T-cell (primary cell): ENCODE results near the gene KIAA1549. TPM values are rescaled to one million over a fixed set of nuclear protein-coding genes. Genes with fewer than 3 reads are reported as not detected.

Experiments used
- ATAC-seq, 4 experiments: fragments of 200-7000 bp in 3 of 4; fragments of 150-1000 bp in 1 of 4; cut with Tn5 transposase; replicated peaks in 1 of 4; 1 replicate in 3 of 4; 2 replicates in 1 of 4; pipeline ENCODE4 v1.10.0; 2021; ENCODE audit warnings: moderate library complexity in 3 of 4, mild to moderate bottlenecking in 2 of 4, moderate number of reproducible peaks in 1 of 4
- CTCF ChIA-PET, 2 donors: fragments of 300-600 bp; sonication (Branson Sonifier 250); formaldehyde crosslinking; loops; one replicate each; lab custom pipeline; 2022; ENCODE audit warnings: antibody characterized with exemption in 2 of 2; lab: Charles Lee
- POLR2A ChIA-PET, 2 donors: fragments of 300-600 bp; sonication (Branson Sonifier 250); formaldehyde crosslinking; loops; one replicate each; lab custom pipeline; 2022; ENCODE audit warnings: antibody characterized with exemption in 2 of 2; lab: Charles Lee
- DNase-seq, 35 experiments: peaks; one replicate each; pipeline versions ENCODE4 v3.0.0 to v3.0.0-alpha.2; 2013 to 2023
- H3K27ac ChIP-seq: one replicate; pipeline ENCODE4 v1.5.1; 2013; ENCODE audit warnings: low read length
- H3K27me3 ChIP-seq, 2 experiments: replicated peaks in 1 of 2; 1 replicate in 1 of 2; 2 replicates in 1 of 2; pipeline versions ENCODE4 v1.6.1 to v1.7.0; 2013; ENCODE audit warnings: low read length in 1 of 2, mixed read lengths in 1 of 2; ENCODE audit not compliant: control insufficient read depth in 2 of 2, insufficient read depth in 2 of 2; ENCODE audit errors: extremely low read depth in 1 of 2
- H3K36me3 ChIP-seq, 2 donors: 1 replicate in 1 of 2; 2 replicates in 1 of 2; pipeline versions ENCODE4 v1.6.1 to v1.7.0; 2013; ENCODE audit warnings: low read length in 1 of 2; ENCODE audit not compliant: control insufficient read depth in 2 of 2, insufficient read depth in 1 of 2; ENCODE audit errors: extremely low read depth in 1 of 2
- H3K4me1 ChIP-seq, 2 experiments: 1 replicate in 1 of 2; 2 replicates in 1 of 2; pipeline versions ENCODE4 v1.6.1 to v1.7.0; 2013; ENCODE audit warnings: low read length in 2 of 2, mixed read lengths in 1 of 2; ENCODE audit not compliant: insufficient read depth in 2 of 2, control insufficient read depth in 1 of 2; ENCODE audit errors: extremely low read depth in 1 of 2
- H3K4me3 ChIP-seq, 2 donors: 1 replicate in 1 of 2; 2 replicates in 1 of 2; pipeline versions ENCODE4 v1.5.1 to v1.7.0; 2013; ENCODE audit warnings: mild to moderate bottlenecking in 2 of 2, low read length in 1 of 2, moderate library complexity in 1 of 2; ENCODE audit not compliant: control insufficient read depth in 1 of 2; ENCODE audit errors: extremely low read depth in 1 of 2
- H3K9me3 ChIP-seq: 2 replicates; pipeline ENCODE4 v1.7.0; 2013
- H3K27ac Mint-ChIP-seq, 2 donors: one replicate each; pipeline ENCODE4 v1.8.0; 2020 to 2021; ENCODE audit warnings: mild to moderate bottlenecking in 2 of 2, mixed read lengths in 2 of 2
- H3K27me3 Mint-ChIP-seq, 2 donors: one replicate each; pipeline ENCODE4 v1.8.0; 2021 to 2022; ENCODE audit warnings: mixed read lengths in 2 of 2
- H3K36me3 Mint-ChIP-seq: one replicate; pipeline ENCODE4 v1.8.0; 2021; ENCODE audit warnings: mixed read lengths
- H3K4me1 Mint-ChIP-seq, 3 donors: one replicate each; pipeline ENCODE4 v1.8.0; 2020 to 2022; ENCODE audit warnings: mixed read lengths in 3 of 3, mild to moderate bottlenecking in 1 of 3
- H3K4me3 Mint-ChIP-seq, 3 donors: one replicate each; pipeline ENCODE4 v1.8.0; 2020 to 2022; ENCODE audit warnings: mild to moderate bottlenecking in 3 of 3, mixed read lengths in 3 of 3, moderate library complexity in 3 of 3
- H3K9me3 Mint-ChIP-seq, 3 donors: one replicate each; pipeline ENCODE4 v1.8.0; 2020 to 2022; ENCODE audit warnings: mixed read lengths in 3 of 3
- WGBS: methylation state at CpG from one replicate; pipeline ENCODE4 v1.1.5; 2013; ENCODE audit warnings: missing lambda C conversion rate; ENCODE audit not compliant: insufficient coverage; 5-methylcytosine and 5-hydroxymethylcytosine counted together
- total RNA-seq, 35 experiments: library from RNA in 6 of 35; stranded (reverse) in 6 of 35; fragments of 120-200 nt in 1 of 35; gene quantifications; one replicate each; pipeline versions ENCODE4 v1.2.1 to v1.2.4 and lab custom pipeline; 2013 to 2026

Gene KIAA1549
- total RNA-seq, 5 donors from 2014 or later (not counting 1 experiment from before 2014, with no cell fraction given): 0.05 to 0.29 (median 0.15) TPM

- peaks cover 11 to 18% (median 12%) of the 10 kb centered on the region in 3 donors for H3K4me1 Mint-ChIP-seq
- peaks cover 4 to 5% of the 10 kb centered on the region in 2 experiments for H3K4me1 ChIP-seq
- ChIA-PET POLR2A (no interaction called here), CTCF (no interaction called here)
- peaks cover 0 to 7% of the 10 kb centered on the region in 2 donors for H3K27me3 Mint-ChIP-seq
- ATAC-seq (no peak), DNase-seq (no peak)
- H3K36me3 Mint-ChIP-seq: no peaks in the 10 kb centered on the region
- 92% methylated on average over 6 of the region's 9 CpGs for WGBS
- H3K27ac Mint-ChIP-seq: no peak overlapping the region
- peaks cover 0 to 11% of the 10 kb centered on the region in 2 experiments for H3K27me3 ChIP-seq
- H3K27ac ChIP-seq: no peak overlapping the region
- H3K9me3 ChIP-seq: no peaks in the 10 kb centered on the region
- no peaks in the 10 kb centered on the region for H3K36me3 ChIP-seq
- H3K4me3 Mint-ChIP-seq: no peak overlapping the region
- no peak overlapping the region for H3K4me3 ChIP-seq
- H3K9me3 Mint-ChIP-seq: no peaks in the 10 kb centered on the region
Observed at GRCh38 chr7:138919216-138919615, 62.0 kb downstream of the KIAA1549 start.

- Mint-ChIP-seq H3K27ac (no peak overlapping the region), H3K36me3 (no peaks in the 10 kb centered on the region), H3K9me3 (no peaks in the 10 kb centered on the region), H3K4me1 (peaks cover 11 to 18% (median 12%) of the 10 kb centered on the region in 3 donors), H3K4me3 (no peak overlapping the region), H3K27me3 (peaks cover 0 to 7% of the 10 kb centered on the region in 2 donors)
- Histone ChIP-seq H3K9me3 (no peaks in the 10 kb centered on the region), H3K27me3 (peaks cover 0 to 13% of the 10 kb centered on the region in 2 experiments), H3K36me3 (no peaks in the 10 kb centered on the region), H3K4me3 (no peak overlapping the region), H3K27ac (no peak overlapping the region), H3K4me1 (peaks cover 4 to 5% of the 10 kb centered on the region in 2 experiments)
- no peak for ATAC-seq
- DNase-seq: no peak
- POLR2A ChIA-PET: no interaction called here
- 96% methylated on average over 10 of the region's 10 CpGs for WGBS
- CTCF ChIA-PET: no interaction called here
Observed at GRCh38 chr7:138918756-138919155, 62.4 kb downstream of the KIAA1549 start.

- Histone ChIP-seq H3K27me3 (peaks cover 0 to 16% of the 10 kb centered on the region in 2 experiments), H3K27ac (no peak overlapping the region), H3K9me3 (no peaks in the 10 kb centered on the region), H3K4me3 (no peak overlapping the region), H3K4me1 (peaks cover 4 to 5% of the 10 kb centered on the region in 2 experiments), H3K36me3 (no peaks in the 10 kb centered on the region)
- Mint-ChIP-seq H3K36me3 (no peaks in the 10 kb centered on the region), H3K4me1 (peaks cover 11 to 18% (median 12%) of the 10 kb centered on the region in 3 donors), H3K9me3 (no peaks in the 10 kb centered on the region), H3K4me3 (no peak overlapping the region), H3K27ac (no peak overlapping the region), H3K27me3 (peaks cover 0 to 8% of the 10 kb centered on the region in 2 donors)
- no peak for ATAC-seq
- POLR2A ChIA-PET: no interaction called here
- DNase-seq: no peak
- CTCF ChIA-PET: no interaction called here
- 90% methylated on average over 13 of the region's 13 CpGs for WGBS
Observed at GRCh38 chr7:138918176-138918575, 63.0 kb downstream of the KIAA1549 start.

GRCh38 chr7:138917771-138918170 is 63.4 kb downstream of the KIAA1549 start:
- WGBS: 97% methylated on average over 10 of the region's 16 CpGs

GRCh38 chr7:138916731-138917130 is 64.5 kb downstream of the KIAA1549 start:
- Histone ChIP-seq H3K4me3 (no peak overlapping the region), H3K9me3 (no peaks in the 10 kb centered on the region), H3K4me1 (peaks cover 4 to 5% of the 10 kb centered on the region in 2 experiments), H3K36me3 (no peaks in the 10 kb centered on the region), H3K27ac (no peak overlapping the region), H3K27me3 (peaks cover 0 to 16% of the 10 kb centered on the region in 2 experiments)
- ATAC-seq (no peak), DNase-seq (no peak)
- H3K9me3 Mint-ChIP-seq: no peaks in the 10 kb centered on the region
- H3K36me3 Mint-ChIP-seq: no peaks in the 10 kb centered on the region
- 90% methylated on average over 17 of the region's 17 CpGs for WGBS
- H3K27ac Mint-ChIP-seq: no peak overlapping the region
- CTCF ChIA-PET: no interaction called here
- peaks cover 3 to 10% of the 10 kb centered on the region in 2 donors for H3K27me3 Mint-ChIP-seq
- POLR2A ChIA-PET: no interaction called here
- no peak overlapping the region for H3K4me3 Mint-ChIP-seq
- H3K4me1 Mint-ChIP-seq: peaks cover 11 to 18% (median 12%) of the 10 kb centered on the region in 3 donors

More at GRCh38 chr7:138917771-138918170, 63.4 kb downstream of the KIAA1549 start:
- no peak for ATAC-seq
- ChIA-PET POLR2A (no interaction called here), CTCF (no interaction called here)
- H3K4me1 ChIP-seq: peaks cover 4 to 5% of the 10 kb centered on the region in 2 experiments
- peaks cover 0 to 16% of the 10 kb centered on the region in 2 experiments for H3K27me3 ChIP-seq
- peaks cover 11 to 18% (median 12%) of the 10 kb centered on the region in 3 donors for H3K4me1 Mint-ChIP-seq
- H3K27ac Mint-ChIP-seq: no peak overlapping the region
- no peaks in the 10 kb centered on the region for H3K9me3 ChIP-seq
- no peak overlapping the region for H3K4me3 Mint-ChIP-seq
- DNase-seq: no peak
- H3K27ac ChIP-seq: no peak overlapping the region
- no peaks in the 10 kb centered on the region for H3K9me3 Mint-ChIP-seq
- H3K4me3 ChIP-seq: no peak overlapping the region
- peaks cover 0 to 8% of the 10 kb centered on the region in 2 donors for H3K27me3 Mint-ChIP-seq
- no peaks in the 10 kb centered on the region for H3K36me3 Mint-ChIP-seq
- no peaks in the 10 kb centered on the region for H3K36me3 ChIP-seq

- peaks cover 4 to 10% of the 10 kb centered on the region in 2 donors for H3K27me3 Mint-ChIP-seq
- H3K36me3 ChIP-seq: no peaks in the 10 kb centered on the region
- no peak overlapping the region for H3K4me3 Mint-ChIP-seq
- no peak for DNase-seq
- 81% methylated on average over 4 of the region's 6 CpGs for WGBS
- ChIA-PET CTCF (no interaction called here), POLR2A (no interaction called here)
- no peak for ATAC-seq
- H3K27ac Mint-ChIP-seq: no peak overlapping the region
- H3K4me1 ChIP-seq: peaks cover 4 to 5% of the 10 kb centered on the region in 2 experiments
- H3K27ac ChIP-seq: no peak overlapping the region
- peaks cover 11 to 18% (median 12%) of the 10 kb centered on the region in 3 donors for H3K4me1 Mint-ChIP-seq
- no peaks in the 10 kb centered on the region for H3K36me3 Mint-ChIP-seq
- H3K27me3 ChIP-seq: peaks cover 0 to 16% of the 10 kb centered on the region in 2 experiments
- H3K9me3 ChIP-seq: no peaks in the 10 kb centered on the region
- H3K9me3 Mint-ChIP-seq: no peaks in the 10 kb centered on the region
- H3K4me3 ChIP-seq: no peak overlapping the region
Observed at GRCh38 chr7:138916275-138916674, 64.9 kb downstream of the KIAA1549 start.
